Measurements from ENCODE around the gene ZBTB12.

- TF ChIP-seq NCOA2 (CRISPR knock-in tag; IDR thresholded peaks at IDR 0.05) (no peak), MAFK (conservative IDR thresholded peaks at IDR 0.05 in 1 of 2, IDR thresholded peaks at IDR 0.05 in 1 of 2; ENCODE audit: low read length in 2 of 2) (no peak), TCF7L2 (IDR thresholded peaks at IDR 0.05; ENCODE audit: low read depth, low read length) (no peak), ZFP36 (IDR thresholded peaks at IDR 0.05; ENCODE audit: borderline replicate concordance, low read depth, low read length, partially characterized antibody) (no peak), ZNF101 (CRISPR knock-in tag; IDR thresholded peaks at IDR 0.05; ENCODE audit: borderline replicate concordance, low read depth) (no peak), TRAFD1 (CRISPR knock-in tag; IDR thresholded peaks at IDR 0.05; ENCODE audit: borderline replicate concordance) (no peak), ATF3 (CRISPR knock-in tag; IDR thresholded peaks at IDR 0.05) (no peak), REST (IDR thresholded peaks at IDR 0.05; ENCODE audit: borderline replicate concordance in 1 of 2, low read depth in 1 of 2, low read length in 2 of 2) (no peak), SMC3 (IDR thresholded peaks at IDR 0.05; ENCODE audit: low read length) (no peak), CSRNP2 (CRISPR knock-in tag; conservative IDR thresholded peaks at IDR 0.05; ENCODE audit: low read depth) (no peak), NR1H2 (CRISPR knock-in tag; IDR thresholded peaks at IDR 0.05; ENCODE audit: borderline replicate concordance, low read depth) (no peak), MIER2 (CRISPR knock-in tag; IDR thresholded peaks at IDR 0.05) (no peak)
Measured at GRCh38 chr6:31889331-31889972, 12.4 kb downstream of the ZBTB12 start.

Data from HepG2 (cell line).